Measurements from ENCODE around the gene SUFU. TPM values are rescaled to one million over a fixed set of nuclear protein-coding genes. Genes with fewer than 3 reads are reported as not detected.

The SUFU gene
- total and polyA plus RNA-seq, 2 of the 13 experiments (the other 11 are each of a cell fraction or from before 2014, with no cell fraction given) = 2.9 to 5.5 TPM

GRCh38 chr10:102644066-102644645, 140.4 kb downstream of the SUFU start, which contains the start of gene TRIM8:
Gene TRIM8, plus strand, starts transcription at chr10:102644479. Its CDS starts 139 bp downstream, at chr10:102644618.
- ATAC-seq (peak; percentile 36), DNase-seq (ENCODE audit: low spot score) (peak; percentile 55), FAIRE-seq (no peak)
- H3K4me3 ChIP-seq (replicated peaks in 1 of 3; ENCODE audit: insufficient read depth in 1 of 3, low read depth in 2 of 3, low read length in 3 of 3) = peak within 1 kb of the TSS; percentile 69 to 85 (median 82)
- peaks cover 37% of the 10 kb centered on the region for H3K4me1 ChIP-seq (ENCODE audit: insufficient read depth, low read length)
- no peaks in the 10 kb centered on the region; a peak in 1 of 5 replicates for H3K27me3 ChIP-seq (ENCODE audit: control insufficient read depth in 1 of 2, insufficient read depth in 2 of 2, low read length in 2 of 2)
- ChIA-PET CTCF (ENCODE audit: low intra/inter-chr PET ratio, low total read pairs) (interaction anchor here (1.6 to 2.1 kb wide), 3 partner anchors 44 to 140 kb away, joined by 5 to 7 read pairs (median 5); partner anchors contain the start of gene SUFU), POLR2A (interaction anchor here (1.2 to 4.1 kb wide), 11 partner anchors 15 to 491 kb away, joined by 3 to 86 read pairs (median 16); partner anchors contain the start of genes ACTR1A, ARL3 and SFXN2)
- H3K36me3 ChIP-seq (replicated peaks in 1 of 2; ENCODE audit: control insufficient read depth in 1 of 2, insufficient read depth in 2 of 2, low read length in 2 of 2) = peaks cover 10 to 22% of the 10 kb centered on the region in 2 experiments; a peak in 4 of 5 replicates
- peaks cover 49% of the 10 kb centered on the region for H3K79me2 ChIP-seq (ENCODE audit: insufficient read depth, low read length)
- no peak within 1 kb of the TSS for H2AFZ ChIP-seq (ENCODE audit: low read length)
- H4K20me1 ChIP-seq (ENCODE audit: insufficient read depth, low read length) = peaks cover 36% of the 10 kb centered on the region
- in situ Hi-C loops (cut with HindIII; ENCODE audit: extremely low pct_ligation_motif_present, low pct_unique_long_range_greater_than_20kb) = no loop called here
- H3K9ac ChIP-seq (ENCODE audit: insufficient read depth, low read depth, low read length) = peak within 1 kb of the TSS; percentile 90
- H3K9me3 ChIP-seq (ENCODE audit: low read length) = no peaks in the 10 kb centered on the region
- peak within 1 kb of the TSS; percentile 95 for H3K27ac ChIP-seq (ENCODE audit: extremely low read length, insufficient read depth, low read length)
- WGBS (ENCODE audit: low lambda C conversion rate) = no CpG with 5 or more reads among the region's 80 CpGs
- intact Hi-C loops (cut with micrococcal nuclease; ENCODE audit: unreplicated experiment) = no loop called here
- BruUV-seq (replicated peaks) = no TSS peak
- peak within 1 kb of the TSS; percentile 90 for H3K4me2 ChIP-seq (ENCODE audit: low read depth, low read length)
- TF ChIP-seq ZNF468 (CRISPR knock-in tag; IDR thresholded peaks at IDR 0.05) (no peak), RBAK (CRISPR knock-in tag; IDR thresholded peaks at IDR 0.05) (no peak), HNRNPH1 (optimal IDR thresholded peaks at IDR 0.05; ENCODE audit: low read depth, low read length) (no peak), LBX2 (CRISPR knock-in tag; IDR thresholded peaks at IDR 0.05; ENCODE audit: borderline replicate concordance) (no peak), SETDB1 (CRISPR knock-in tag; IDR thresholded peaks at IDR 0.05; ENCODE audit: borderline replicate concordance) (no peak), UBTF (CRISPR knock-in tag; IDR thresholded peaks at IDR 0.05) (peak; percentile 66; the same call in 1 of the 2 replicates), ZNF431 (CRISPR knock-in tag; IDR thresholded peaks at IDR 0.05; ENCODE audit: borderline replicate concordance, low read depth) (no peak), FOXA1 (IDR thresholded peaks at IDR 0.05) (no peak), FOXA1 (CRISPR knock-in tag; IDR thresholded peaks at IDR 0.05) (no peak), HIC2 (CRISPR knock-in tag; IDR thresholded peaks at IDR 0.05; ENCODE audit: low read depth) (no peak), FLYWCH1 (CRISPR knock-in tag; IDR thresholded peaks at IDR 0.05) (no peak), ZNF777 (CRISPR knock-in tag; IDR thresholded peaks at IDR 0.05) (peak; percentile 77), RBFOX2 (IDR thresholded peaks at IDR 0.05; ENCODE audit: low read depth, low read length) (peak; percentile 76), PATZ1 (CRISPR knock-in tag; IDR thresholded peaks at IDR 0.05) (no peak), NR3C1 (CRISPR knock-in tag; IDR thresholded peaks at IDR 0.05) (no peak), ZNF138 (CRISPR knock-in tag; IDR thresholded peaks at IDR 0.05; ENCODE audit: low read depth) (0 out of 2 replicates have a peak, but pooled peaks have one; percentile 1), SALL1 (CRISPR knock-in tag; IDR thresholded peaks at IDR 0.05) (no peak), NONO (IDR thresholded peaks at IDR 0.05) (no peak), NONO (CRISPR knock-in tag; conservative IDR thresholded peaks at IDR 0.05) (no peak), ZNF12 (CRISPR knock-in tag; IDR thresholded peaks at IDR 0.05) (no peak)

Data from HepG2 (cell line).